H1 (cell line): Measurements from ENCODE around the gene RILPL1. TPM values are rescaled to one million over a fixed set of nuclear protein-coding genes. Genes with fewer than 3 reads are reported as not detected.

Experiments
- CTCF ChIA-PET: fragments of 300-600 bp; sonication (Branson Sonifier 250); formaldehyde crosslinking; loops from one replicate; lab custom pipeline; 2021; ENCODE audit not compliant: partially characterized antibody; lab: Charles Lee
- POLR2A ChIA-PET: fragments of 300-600 bp; sonication (Branson Sonifier 250); formaldehyde crosslinking; loops from one replicate; lab custom pipeline; 2021; ENCODE audit warnings: inconsistent platforms; ENCODE audit not compliant: partially characterized antibody; lab: Charles Lee
- DNase-seq, 2 experiments: peaks; one replicate each; pipeline versions ENCODE4 v3.0.0 to v3.0.0-alpha.2; 2010 to 2022; ENCODE audit warnings: low spot score in 2 of 2, low read depth in 1 of 2, mixed read lengths in 1 of 2
- FAIRE-seq: peaks from 2 replicates; lab custom pipeline; 2011; peaks lifted over from hg19 to GRCh38; lab: Jason Lieb, UNC
- H2AFZ ChIP-seq: 2 replicates; pipeline ENCODE4 v1.8.1; 2012; ENCODE audit warnings: low read length, inconsistent platforms
- H2AK5ac ChIP-seq: 2 replicates; pipeline ENCODE4 v1.6.1; 2013; ENCODE audit warnings: low read depth, low read length
- H2BK120ac ChIP-seq: replicated peaks from 2 replicates; pipeline ENCODE3; 2013; ENCODE audit warnings: low read depth, low read length, inconsistent platforms
- H2BK12ac ChIP-seq: 2 replicates; pipeline ENCODE4 v1.6.1; 2013; ENCODE audit warnings: low read depth, low read length
- H2BK15ac ChIP-seq: 2 replicates; pipeline ENCODE4 v1.6.1; 2013; ENCODE audit warnings: low read length
- H2BK20ac ChIP-seq: 2 replicates; pipeline ENCODE4 v1.6.1; 2013; ENCODE audit warnings: low read length
- H2BK5ac ChIP-seq: 2 replicates; pipeline ENCODE4 v1.6.1; 2013; ENCODE audit warnings: low read depth, low read length
- H3K14ac ChIP-seq: 2 replicates; pipeline ENCODE4 v1.6.1; 2013; ENCODE audit warnings: inconsistent platforms; ENCODE audit not compliant: insufficient read length
- H3K18ac ChIP-seq: 2 replicates; pipeline ENCODE4 v1.6.1; 2013; ENCODE audit warnings: low read length; ENCODE audit errors: extremely low read depth
- H3K23ac ChIP-seq: 2 replicates; pipeline ENCODE4 v1.6.1; 2013; ENCODE audit warnings: inconsistent platforms; ENCODE audit not compliant: insufficient read length
- H3K23me2 ChIP-seq: 2 replicates; pipeline ENCODE4 v1.6.1; 2013; ENCODE audit warnings: low read depth, low read length
- H3K27ac ChIP-seq: 2 replicates; pipeline ENCODE4 v1.6.1; 2011; ENCODE audit warnings: low read depth, low read length, inconsistent platforms
- H3K27me3 ChIP-seq, 4 experiments: replicated peaks in 1 of 4; 1 replicate in 1 of 4; 2 replicates in 3 of 4; pipeline versions ENCODE4 v1.6.1 to v1.8.1; 2011 to 2013; ENCODE audit warnings: low read length in 3 of 4, mild to moderate bottlenecking in 3 of 4, inconsistent platforms in 2 of 4, mixed read lengths in 2 of 4, moderate library complexity in 1 of 4; ENCODE audit not compliant: control insufficient read depth in 3 of 4, insufficient read depth in 3 of 4; ENCODE audit errors: extremely low read depth in 1 of 4
- H3K36me3 ChIP-seq, 4 experiments: 2 replicates each; pipeline versions ENCODE4 v1.6.1 to v1.8.1; 2011 to 2013; ENCODE audit warnings: mild to moderate bottlenecking in 4 of 4, low read length in 3 of 4, moderate library complexity in 2 of 4, control low read depth in 1 of 4, inconsistent platforms in 1 of 4; ENCODE audit not compliant: insufficient read depth in 4 of 4, control insufficient read depth in 2 of 4
- H3K4ac ChIP-seq: replicated peaks from 2 replicates; pipeline ENCODE3; 2013; ENCODE audit warnings: low read length, low read depth, mixed read lengths, inconsistent platforms; ENCODE audit not compliant: insufficient read length
- H3K4me1 ChIP-seq, 4 experiments: replicated peaks in 1 of 4; 1 replicate in 1 of 4; 2 replicates in 3 of 4; pipeline versions ENCODE4 v1.6.1 to v1.8.1; 2011 to 2013; ENCODE audit warnings: low read length in 3 of 4, inconsistent platforms in 2 of 4, mixed read lengths in 1 of 4; ENCODE audit not compliant: insufficient read depth in 4 of 4, control insufficient read depth in 3 of 4
- H3K4me2 ChIP-seq, 2 experiments: 2 replicates each; pipeline versions ENCODE4 v1.6.1 to v1.8.1; 2011 to 2013; ENCODE audit warnings: low read depth in 2 of 2, low read length in 2 of 2, control low read depth in 1 of 2, inconsistent platforms in 1 of 2, mild to moderate bottlenecking in 1 of 2; ENCODE audit not compliant: insufficient read depth in 1 of 2
- H3K4me3 ChIP-seq, 4 experiments: fragments of 200-600, 300-600 bp in 1 of 4; sonication (generic), shearing (Covaris generic), sonication (Bioruptor Twin) in 1 of 4; 2 replicates each; pipeline versions ENCODE4 v1.5.1 to v1.8.1; 2011 to 2016; ENCODE audit warnings: low read length in 4 of 4, low read depth in 3 of 4, control low read depth in 2 of 4, inconsistent platforms in 2 of 4, mild to moderate bottlenecking in 2 of 4, mixed read lengths in 1 of 4, moderate library complexity in 1 of 4; ENCODE audit not compliant: insufficient read depth in 2 of 4; ENCODE audit errors: extremely low read depth in 1 of 4
- H3K56ac ChIP-seq: replicated peaks from 2 replicates; pipeline ENCODE3; 2013; ENCODE audit warnings: low read depth, mild to moderate bottlenecking, mixed read lengths, low read length, inconsistent platforms; ENCODE audit not compliant: insufficient read length
- H3K79me1 ChIP-seq: 2 replicates; pipeline ENCODE4 v1.6.1; 2013; ENCODE audit warnings: low read depth, low read length, control low read depth
- H3K79me2 ChIP-seq, 2 experiments: 2 replicates each; pipeline versions ENCODE4 v1.6.1 to v1.8.1; 2012 to 2013; ENCODE audit warnings: low read length in 2 of 2, mild to moderate bottlenecking in 2 of 2, inconsistent platforms in 1 of 2; ENCODE audit not compliant: insufficient read depth in 2 of 2, control insufficient read depth in 1 of 2
- H3K9ac ChIP-seq, 4 experiments: replicated peaks in 1 of 4; 1 replicate in 1 of 4; 2 replicates in 3 of 4; pipeline versions ENCODE4 v1.6.1 to v1.8.1; 2011 to 2013; ENCODE audit warnings: low read depth in 3 of 4, low read length in 3 of 4, control low read depth in 2 of 4, mild to moderate bottlenecking in 2 of 4, moderate library complexity in 2 of 4, inconsistent platforms in 1 of 4; ENCODE audit errors: extremely low read depth in 1 of 4
- H3K9me3 ChIP-seq, 2 experiments: 2 replicates each; pipeline versions ENCODE4 v1.6.1 to v1.8.1; 2012 to 2013; ENCODE audit warnings: mild to moderate bottlenecking in 2 of 2, moderate library complexity in 2 of 2, control low read depth in 1 of 2, inconsistent platforms in 1 of 2, low read depth in 1 of 2, low read length in 1 of 2, mixed read lengths in 1 of 2; ENCODE audit not compliant: insufficient read depth in 2 of 2
- H4K20me1 ChIP-seq, 2 experiments: replicated peaks in 1 of 2; 2 replicates each; pipeline versions ENCODE3 to v1.8.1; 2011 to 2013; ENCODE audit warnings: inconsistent platforms in 2 of 2, low read length in 2 of 2, mild to moderate bottlenecking in 1 of 2; ENCODE audit not compliant: insufficient read depth in 2 of 2, control insufficient read depth in 1 of 2
- H4K5ac ChIP-seq: 2 replicates; pipeline ENCODE4 v1.6.1; 2013; ENCODE audit warnings: low read length, low read depth, mixed read lengths, inconsistent platforms; ENCODE audit not compliant: insufficient read length
- H4K8ac ChIP-seq: 2 replicates; pipeline ENCODE4 v1.8.0; 2013; ENCODE audit warnings: mild to moderate bottlenecking, moderate library complexity, low read length, inconsistent platforms; ENCODE audit not compliant: insufficient read depth; ENCODE audit errors: extremely low read depth
- H4K91ac ChIP-seq: replicated peaks from 2 replicates; pipeline ENCODE3; 2013; ENCODE audit warnings: low read length, mixed read lengths, inconsistent platforms; ENCODE audit not compliant: insufficient read length
- ASH2L ChIP-seq: fragments of 200-600, 300-600 bp; sonication (generic); IDR thresholded peaks from one replicate; pipeline ENCODE4 v1.7.1; 2017; ENCODE audit warnings: low read length
- BCL11A ChIP-seq, 2 experiments: IDR thresholded peaks; one replicate each; pipeline ENCODE4 v1.6.1; 2011; ENCODE audit warnings: low read depth in 2 of 2, low read length in 2 of 2, mild to moderate bottlenecking in 2 of 2
- BRCA1 ChIP-seq: IDR thresholded peaks from 2 replicates; pipeline ENCODE4 v1.6.1; 2012; ENCODE audit warnings: low read depth, low read length, improper control_type of control experiment
- CBX8 ChIP-seq: fragments of 300-800, 300-1000 bp; sonication (generic); IDR thresholded peaks from 2 replicates; pipeline ENCODE4 v1.7.1; 2016; ENCODE audit warnings: low read depth, low read length, borderline replicate concordance
- GTF2F1 ChIP-seq: IDR thresholded peaks from 2 replicates; pipeline ENCODE4 v1.6.1; 2012; ENCODE audit warnings: low read depth, low read length, improper control_type of control experiment, borderline replicate concordance
- HDAC6 ChIP-seq: IDR thresholded peaks from one replicate; pipeline ENCODE4 v1.7.1; 2012; ENCODE audit warnings: low read depth, mild to moderate bottlenecking, inconsistent platforms, low read length, moderate library complexity
- JUN ChIP-seq: IDR thresholded peaks from 2 replicates; pipeline ENCODE4 v1.6.1; 2011; ENCODE audit warnings: low read depth, mild to moderate bottlenecking, improper control_type of control experiment, low read length
- KDM5A ChIP-seq: fragments of 200-600 bp; IDR thresholded peaks from 2 replicates; pipeline ENCODE4 v1.7.1; 2012; ENCODE audit warnings: mild to moderate bottlenecking, low read length, inconsistent platforms, mixed read lengths
- NRF1 ChIP-seq: IDR thresholded peaks from 2 replicates; pipeline ENCODE4 v1.6.1; 2011; ENCODE audit warnings: mild to moderate bottlenecking, low read depth, low read length, improper control_type of control experiment
- PHF8 ChIP-seq: fragments of 200-600 bp; sonication (generic); conservative IDR thresholded peaks from 2 replicates; pipeline ENCODE4 v1.7.1; 2012; ENCODE audit warnings: low read depth, mild to moderate bottlenecking, inconsistent platforms, low read length, moderate library complexity
- POLR2A ChIP-seq, 2 experiments: IDR thresholded peaks; 1 replicate in 1 of 2; 2 replicates in 1 of 2; pipeline ENCODE4 v1.6.1; 2011; ENCODE audit warnings: low read depth in 2 of 2, low read length in 2 of 2, mild to moderate bottlenecking in 2 of 2; ENCODE audit errors: control extremely low read depth in 1 of 2
- POLR2AphosphoS5 ChIP-seq: IDR thresholded peaks from 2 replicates; pipeline ENCODE4 v1.6.1; 2011; ENCODE audit warnings: low read depth, low read length
- RBBP5 ChIP-seq: IDR thresholded peaks from 2 replicates; pipeline ENCODE4 v1.7.1; 2012; ENCODE audit warnings: low read depth, mild to moderate bottlenecking, inconsistent platforms, low read length, moderate library complexity, borderline replicate concordance
- RXRA ChIP-seq: IDR thresholded peaks from 2 replicates; pipeline ENCODE4 v1.6.1; 2011; ENCODE audit warnings: low read depth, mild to moderate bottlenecking, low read length, moderate library complexity; ENCODE audit not compliant: insufficient read depth
- SP1 ChIP-seq: IDR thresholded peaks from 2 replicates; pipeline ENCODE4 v1.6.1; 2011; ENCODE audit warnings: low read depth, low read length
- SP2 ChIP-seq: IDR thresholded peaks from 2 replicates; pipeline ENCODE4 v1.6.1; 2012; ENCODE audit warnings: mild to moderate bottlenecking, low read length, inconsistent platforms
- WGBS, 2 experiments: shearing (Covaris generic) in 1 of 2; methylation state at CpG; one replicate each; pipeline versions ENCODE4 v1.1.6 to v1.1.7; 2013 to 2015; ENCODE audit warnings: low lambda C conversion rate in 2 of 2, mixed read lengths in 2 of 2, inconsistent platforms in 1 of 2, low coverage in 1 of 2, missing lambda C conversion rate in 1 of 2; ENCODE audit not compliant: insufficient replicate concordance in 2 of 2, insufficient coverage in 1 of 2, insufficient read length in 1 of 2; ENCODE audit errors: extremely low coverage in 1 of 2, missing lambda C conversion rate in 1 of 2; 5-methylcytosine and 5-hydroxymethylcytosine counted together
- polyA plus RNA-seq, 7 experiments: library from polyadenylated mRNA; depleted of rRNA in 3 of 7; stranded (reverse) in 5 of 7; unstranded in 2 of 7; fragments of >200 nt in 5 of 7; fragments of 200-250 nt in 2 of 7; gene quantifications; 1 replicate in 5 of 7; 2 replicates in 1 of 7; 4 replicates in 1 of 7; pipeline versions ENCODE4 v1.2.1 to v1.2.3, GENCODE V29; 2011 to 2013; ENCODE audit warnings: missing spikeins in 2 of 7, mixed read lengths in 2 of 7
- total RNA-seq: library from RNA; stranded (reverse); fragmentation: NEBNext Ultra II Directional; extraction: Animal tissue kit (Norgen Biotek cat#: 25700); gene quantifications from 2 replicates; pipeline ENCODE4 v1.2.1, GENCODE V29; 2021

RILPL1 gene
- total and polyA plus RNA-seq, 2 of the 8 experiments (the other 6 are each of a cell fraction or from before 2014, with no cell fraction given) = 6.7 to 9.4 TPM

GRCh38 chr12:123578243-123578642 is 44.7 kb upstream of the RILPL1 start:
- H2BK15ac ChIP-seq = no peak overlapping the region
- H2BK120ac ChIP-seq = no peak overlapping the region
- H3K4me2 ChIP-seq = no peak overlapping the region
- CTCF ChIA-PET = interaction anchor here (0.6 kb wide), 2 partner anchors 141 to 309 kb away, joined by 3 read pairs; no protein-coding TSS in a partner anchor
- DNase-seq (no peak), FAIRE-seq (no peak)
- no peak overlapping the region for H2BK5ac ChIP-seq
- H2AFZ ChIP-seq = no peak overlapping the region
- H3K23me2 ChIP-seq = no peaks in the 10 kb centered on the region; the same call in 1 of the 2 replicates
- no peak overlapping the region for H3K4me3 ChIP-seq
- H2BK12ac ChIP-seq = no peak overlapping the region
- H3K18ac ChIP-seq = no peak overlapping the region
- WGBS, 2 experiments = 90% methylated on average over 3 of the region's 3 CpGs; no CpG with 5 or more reads in 1 of the 2 experiments
- no peak overlapping the region for H3K23ac ChIP-seq
- peaks cover 0 to 8% of the 10 kb centered on the region in 2 experiments; a peak in 1 of 4 replicates for H3K79me2 ChIP-seq
- H3K4ac ChIP-seq = no peak overlapping the region
- H2BK20ac ChIP-seq = no peak overlapping the region
- H4K20me1 ChIP-seq = no peaks in the 10 kb centered on the region
- no peak overlapping the region for H3K14ac ChIP-seq
- POLR2A ChIA-PET = no interaction called here
- H2AK5ac ChIP-seq = no peak overlapping the region
- H3K79me1 ChIP-seq = no peaks in the 10 kb centered on the region; the same call in none of the 2 replicates
- H4K5ac ChIP-seq = no peak overlapping the region
- peaks cover 0 to 2% of the 10 kb centered on the region in 2 experiments; a peak in 1 of 4 replicates for H3K9me3 ChIP-seq
- H3K56ac ChIP-seq = no peak overlapping the region
- no peak overlapping the region for H4K91ac ChIP-seq
- H3K36me3 ChIP-seq = no peaks in the 10 kb centered on the region
- H3K27ac ChIP-seq = no peak overlapping the region
- no peak overlapping the region for H3K9ac ChIP-seq
- H4K8ac ChIP-seq = no peak overlapping the region
- no peaks in the 10 kb centered on the region for H3K27me3 ChIP-seq
- H3K4me1 ChIP-seq = peaks cover 0 to 2% (median 0%) of the 10 kb centered on the region in 4 experiments; a peak in 1 of 7 replicates
- TF ChIP-seq SP2 (no peak), RBBP5 (no peak), POLR2A (IDR thresholded peaks at IDR 0.05; ENCODE audit: control extremely low read depth in 1 of 2, low read depth in 2 of 2, low read length in 2 of 2) (no peak), BCL11A (IDR thresholded peaks at IDR 0.05; ENCODE audit: low read depth in 2 of 2, low read length in 2 of 2) (no peak), RXRA (no peak), SP1 (no peak), HDAC6 (no peak), KDM5A (no peak), GTF2F1 (no peak), PHF8 (no peak), NRF1 (no peak), JUN (no peak), ASH2L (no peak), POLR2AphosphoS5 (no peak), CBX8 (no peak), BRCA1 (no peak)
